GM10266 (cell line): ENCODE results near the gene SRGAP1.
"Not testable (repeated sequence)": the region's sequence is repeated elsewhere in the genome, so short reads cannot be mapped to it uniquely, and the experiment has no call there.

Experiments
- DNase-seq: peaks from one replicate; pipeline ENCODE4 v3.0.0; 2012; ENCODE audit errors: extremely low spot score
- CTCF ChIP-seq: IDR thresholded peaks from 2 replicates; pipeline ENCODE4 v1.5.1; 2012; ENCODE audit warnings: mild to moderate bottlenecking, low read depth; ENCODE audit not compliant: control insufficient read depth, insufficient read depth; ENCODE audit errors: missing control alignments

Gene SRGAP1

GRCh38 chr12:63867053-63867452 is 22.6 kb downstream of the SRGAP1 start:
- TF ChIP-seq CTCF = no peak
- DNase-seq = no peak

GRCh38 chr12:63869656-63870055 is 25.2 kb downstream of the SRGAP1 start:
- DNase-seq = no peak
- TF ChIP-seq CTCF = no peak

GRCh38 chr12:63870838-63871237 is 26.3 kb downstream of the SRGAP1 start:
- no peak for DNase-seq
- TF ChIP-seq CTCF = no peak

DNA sequence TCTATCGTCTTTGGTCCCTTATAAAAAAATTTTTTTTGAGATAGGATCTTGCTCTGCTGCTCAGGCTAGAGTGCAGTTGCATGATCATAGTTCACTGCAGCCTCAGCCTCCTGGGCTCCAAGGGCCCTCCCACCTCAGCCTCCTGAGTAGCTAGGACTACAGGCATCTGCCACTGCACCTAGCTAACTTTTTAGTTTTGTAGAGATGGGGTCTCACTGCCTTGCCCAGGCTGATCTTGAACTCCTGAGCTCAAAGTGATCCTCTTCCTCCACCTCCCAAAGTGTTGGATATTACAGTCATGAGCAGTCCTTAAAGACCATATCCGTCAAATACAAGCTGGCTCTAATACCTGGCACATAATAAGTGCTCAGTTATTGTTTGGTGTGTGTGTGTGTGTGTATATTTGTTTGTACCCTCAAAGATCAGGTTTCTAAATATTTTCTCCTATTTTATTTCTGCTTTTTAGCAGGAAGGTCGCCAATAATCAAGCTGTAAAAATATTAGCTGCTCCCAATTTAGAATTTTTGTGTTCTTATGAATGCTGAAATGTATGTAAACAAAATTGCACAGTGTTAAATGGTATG is 30.5 kb downstream of the SRGAP1 start:
- no peak for DNase-seq
- no peak for TF ChIP-seq CTCF

GRCh38 chr12:63875703-63876102 is 31.2 kb downstream of the SRGAP1 start:
- DNase-seq = no peak
- no peak for TF ChIP-seq CTCF

- no peak for TF ChIP-seq CTCF
- DNase-seq = no peak
Measured at GRCh38 chr12:63876980-63877379, 32.5 kb downstream of the SRGAP1 start.

DNA sequence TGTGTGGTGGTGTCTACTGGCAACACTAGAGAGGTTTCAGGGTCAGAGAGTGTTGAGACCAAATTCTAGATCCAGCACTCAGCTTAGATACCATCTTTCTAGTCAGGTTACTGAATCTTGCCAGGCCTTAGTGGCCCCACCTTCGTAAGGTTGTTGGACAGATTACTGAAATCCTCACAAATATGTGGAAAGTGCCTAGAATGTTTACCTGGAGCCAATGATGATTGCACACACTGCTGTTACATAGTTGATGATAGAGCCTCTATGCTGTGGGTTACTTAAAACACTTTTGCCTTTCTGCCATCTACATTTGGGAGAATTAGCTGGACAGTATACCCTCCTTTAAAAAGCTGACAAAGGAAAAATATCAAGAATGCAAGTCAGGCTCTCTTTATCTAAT is 33.2 kb downstream of the SRGAP1 start:
- no peak for TF ChIP-seq CTCF
- DNase-seq = no peak

DNA sequence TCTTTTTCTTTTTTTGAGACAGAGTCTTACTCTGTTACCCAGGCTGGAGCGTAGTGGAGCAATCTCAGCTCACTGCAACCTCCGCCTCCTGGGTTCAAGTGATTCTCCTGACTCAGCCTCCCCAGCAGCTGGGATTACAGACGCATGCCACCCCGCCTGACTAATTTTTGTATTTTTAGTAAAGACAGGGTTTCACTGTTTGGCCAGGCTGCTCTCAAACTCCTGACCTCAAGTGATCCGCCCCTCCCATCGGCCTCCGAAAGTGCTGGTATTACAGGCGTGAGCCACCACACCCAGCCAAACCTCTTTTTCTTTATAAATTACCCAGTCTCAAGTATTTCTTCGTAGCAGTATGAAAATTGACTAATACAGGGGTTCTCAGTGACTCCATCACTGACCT is 35.7 kb downstream of the SRGAP1 start:
- DNase-seq = not testable (repeated sequence)
